NCI-H1092 treated with DMSO at 0.1 percent for 48 hours (cell line): Measurements from ENCODE around the gene DLG3.

Source experiments
- DNase-seq: peaks from one replicate; lab custom pipeline; 2025; lab: John Stamatoyannopoulos, UW

DLG3 gene

DNA sequence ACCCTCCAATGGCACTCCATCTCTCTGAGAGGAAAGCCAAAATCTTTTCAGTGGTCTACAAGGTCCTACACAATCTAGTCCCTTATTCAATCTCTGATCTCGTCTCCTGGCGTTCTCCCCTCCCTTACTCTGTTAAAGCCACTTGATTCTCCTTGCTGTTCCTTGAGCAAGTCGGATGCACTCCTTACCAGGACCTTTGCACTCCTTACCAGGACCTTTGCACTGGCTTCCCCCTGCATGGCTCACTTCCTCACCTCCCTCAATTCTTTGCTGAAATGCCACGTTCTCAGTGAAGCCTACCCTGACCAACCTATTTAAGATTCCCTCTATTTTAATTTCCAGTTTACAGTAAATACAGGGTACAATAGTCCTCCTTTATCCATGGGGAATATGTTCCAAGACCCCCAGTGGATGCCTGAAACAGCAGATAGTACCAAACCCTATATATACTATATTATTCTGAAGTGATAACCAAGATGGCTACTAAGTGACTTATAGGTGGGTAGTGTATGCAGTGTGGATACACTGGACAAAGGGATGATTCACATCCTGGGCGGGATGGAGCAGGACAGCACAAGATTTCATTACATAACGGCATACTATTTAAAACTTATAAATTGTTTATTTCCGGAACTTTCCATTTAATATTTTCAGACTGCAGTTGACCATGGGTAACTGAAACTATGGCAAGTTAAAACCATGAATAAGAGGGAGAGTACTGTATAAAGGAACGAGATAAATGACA is 6.5 kb upstream of the DLG3 start:
- DNase-seq, result no peak

DNA sequence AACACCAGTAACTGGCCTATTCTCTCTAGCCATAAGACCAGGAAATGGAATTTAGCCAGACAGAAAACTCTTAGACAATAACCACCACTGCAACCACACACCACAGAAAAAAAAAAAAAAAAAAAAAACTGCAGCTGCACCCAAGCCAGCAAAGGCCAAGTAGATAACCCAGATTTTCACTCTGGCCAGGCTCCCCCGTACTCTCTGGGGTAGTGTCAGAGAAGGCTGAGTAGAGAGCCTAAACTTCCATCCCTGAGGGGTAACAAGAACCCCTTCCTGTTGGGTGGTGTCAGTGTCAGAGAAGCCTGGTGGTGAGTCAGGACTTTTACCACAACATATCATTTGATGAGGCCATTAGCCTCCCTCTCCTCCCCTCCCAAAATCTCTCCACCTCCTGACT is 5.6 kb upstream of the DLG3 start:
- no peak for DNase-seq

DNA sequence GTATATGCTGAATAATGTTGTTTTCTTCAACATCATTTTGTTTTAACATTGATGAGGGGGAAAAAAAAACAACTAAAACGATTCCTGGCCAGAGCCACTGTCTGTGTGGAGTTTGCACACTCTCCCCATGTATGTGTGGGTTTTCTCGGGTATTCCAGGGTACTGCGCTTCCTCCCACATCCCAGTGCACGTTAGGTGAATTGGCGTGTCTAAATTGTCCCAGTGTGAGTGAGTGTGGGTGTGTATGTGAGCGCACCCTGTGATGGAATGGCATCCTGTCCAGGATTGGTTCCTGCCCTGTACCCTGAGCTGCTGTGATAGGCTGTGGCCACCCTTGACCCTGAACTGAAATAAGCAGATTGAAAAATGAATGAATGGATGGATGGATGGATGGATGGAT is 2.4 kb upstream of the DLG3 start:
- no peak for DNase-seq

DNA sequence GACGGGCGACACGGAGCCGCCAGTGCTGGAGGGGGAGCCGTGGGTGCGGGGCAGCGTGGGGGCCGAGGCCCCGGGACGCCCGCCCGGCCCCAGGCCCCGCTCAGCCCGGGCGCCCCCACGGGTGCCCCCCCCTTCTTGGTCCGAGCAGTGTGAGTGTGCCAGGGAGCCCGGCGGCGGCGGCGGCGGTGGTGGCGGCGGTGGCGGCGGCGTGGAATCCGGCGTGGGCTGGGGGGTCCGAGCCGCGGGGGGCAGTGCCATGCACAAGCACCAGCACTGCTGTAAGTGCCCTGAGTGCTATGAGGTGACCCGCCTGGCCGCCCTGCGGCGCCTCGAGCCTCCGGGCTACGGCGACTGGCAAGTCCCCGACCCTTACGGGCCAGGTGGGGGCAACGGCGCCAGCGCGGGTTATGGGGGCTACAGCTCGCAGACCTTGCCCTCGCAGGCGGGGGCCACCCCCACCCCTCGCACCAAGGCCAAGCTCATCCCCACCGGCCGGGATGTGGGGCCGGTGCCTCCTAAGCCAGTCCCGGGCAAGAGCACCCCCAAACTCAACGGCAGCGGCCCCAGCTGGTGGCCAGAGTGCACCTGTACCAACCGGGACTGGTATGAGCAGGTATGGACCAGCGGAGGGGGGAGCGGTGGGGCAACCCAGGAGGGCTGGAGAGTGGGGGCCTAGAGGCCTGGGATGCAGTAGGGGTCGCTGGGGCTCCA is 466 bp downstream of the DLG3 start:
- no peak for DNase-seq

DNA sequence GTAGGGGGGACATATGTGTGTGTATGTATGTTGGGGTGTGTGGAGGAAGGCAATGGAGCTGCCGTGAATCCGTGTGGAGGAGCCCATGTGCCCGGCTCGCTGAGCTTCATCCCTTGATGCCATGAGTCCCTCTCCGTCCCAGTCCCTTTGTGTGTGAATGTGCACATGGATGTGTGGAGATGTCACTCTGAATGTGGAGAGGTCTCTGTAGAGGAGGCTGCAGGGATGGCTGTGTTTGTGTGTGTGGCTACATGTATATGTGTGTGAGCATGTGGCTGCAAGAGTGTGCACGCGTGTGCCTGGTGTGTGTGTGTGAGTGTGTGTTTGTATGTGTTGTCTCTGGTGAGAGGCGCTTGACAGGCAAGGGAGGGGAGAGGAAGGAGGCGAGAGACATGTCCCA is 1.3 kb downstream of the DLG3 start:
- no peak for DNase-seq

DNA sequence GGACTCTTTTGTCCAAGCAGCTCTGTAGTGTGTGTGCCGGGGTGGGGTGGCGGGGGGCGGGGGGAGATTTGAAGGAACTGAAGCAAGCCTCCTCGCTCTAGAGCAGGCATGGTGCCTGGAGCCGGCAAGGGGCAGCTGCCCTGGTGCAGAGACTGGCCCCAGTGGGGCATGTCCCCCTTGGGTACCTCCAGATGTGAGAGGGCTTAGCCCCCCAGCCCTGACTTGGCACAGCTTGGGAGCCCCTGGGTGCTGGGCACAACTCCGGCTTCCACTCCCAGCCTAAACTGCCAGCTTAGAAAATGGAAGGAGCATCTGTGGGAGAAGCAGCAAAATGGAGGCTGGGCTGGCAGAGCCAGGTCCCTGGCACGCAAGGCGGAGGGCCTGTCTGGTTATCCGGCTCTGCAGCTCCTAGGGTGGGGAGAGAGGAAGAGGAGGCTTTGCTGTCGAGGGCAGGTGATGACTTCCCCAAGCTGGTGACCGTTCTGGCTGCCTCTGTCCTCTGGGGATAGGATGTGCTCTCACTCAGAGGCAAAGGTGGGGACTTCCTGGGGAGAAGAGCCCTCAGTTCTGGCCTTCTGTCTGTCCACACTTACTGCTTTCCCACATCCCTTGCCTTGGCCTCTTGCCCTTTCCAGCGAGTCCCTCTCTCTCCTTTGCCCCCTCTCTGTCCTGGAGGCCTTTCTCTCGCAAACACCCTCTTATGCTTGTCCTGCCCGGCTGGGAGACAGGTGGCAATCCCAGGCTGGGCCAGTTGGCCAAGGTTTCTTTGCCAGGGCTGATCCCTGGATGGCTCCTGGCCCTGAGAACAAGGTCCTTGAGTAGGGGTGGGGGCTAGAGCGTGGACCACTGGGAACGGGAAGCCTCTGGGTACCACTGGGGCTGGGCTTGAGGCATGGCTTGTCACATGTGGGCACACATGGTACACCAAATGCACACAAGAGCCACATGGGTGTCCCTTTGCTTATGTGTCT is 2.0 kb downstream of the DLG3 start:
- no peak for DNase-seq

DNA sequence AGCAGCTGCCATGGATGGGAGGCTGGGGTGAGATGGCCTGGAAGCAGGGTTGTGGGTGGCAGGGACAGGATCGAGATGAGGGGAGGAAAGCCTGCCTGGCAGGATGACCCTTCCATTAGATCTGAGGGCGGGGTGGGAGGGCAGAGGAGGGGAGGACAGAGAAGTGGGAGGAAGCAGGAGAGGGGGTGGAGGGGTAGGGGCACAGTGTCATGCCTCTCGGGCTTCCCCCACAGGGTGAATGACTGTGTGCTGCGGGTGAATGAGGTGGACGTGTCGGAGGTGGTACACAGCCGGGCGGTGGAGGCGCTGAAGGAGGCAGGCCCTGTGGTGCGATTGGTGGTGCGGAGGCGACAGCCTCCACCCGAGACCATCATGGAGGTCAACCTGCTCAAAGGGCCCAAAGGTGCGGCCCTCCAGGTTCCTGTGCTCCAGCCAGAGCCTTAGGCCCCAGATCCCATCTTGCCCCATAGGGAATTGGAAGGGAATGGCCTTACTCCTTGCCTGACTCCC is 4.9 kb downstream of the DLG3 start:
- DNase-seq, result no peak

DNA sequence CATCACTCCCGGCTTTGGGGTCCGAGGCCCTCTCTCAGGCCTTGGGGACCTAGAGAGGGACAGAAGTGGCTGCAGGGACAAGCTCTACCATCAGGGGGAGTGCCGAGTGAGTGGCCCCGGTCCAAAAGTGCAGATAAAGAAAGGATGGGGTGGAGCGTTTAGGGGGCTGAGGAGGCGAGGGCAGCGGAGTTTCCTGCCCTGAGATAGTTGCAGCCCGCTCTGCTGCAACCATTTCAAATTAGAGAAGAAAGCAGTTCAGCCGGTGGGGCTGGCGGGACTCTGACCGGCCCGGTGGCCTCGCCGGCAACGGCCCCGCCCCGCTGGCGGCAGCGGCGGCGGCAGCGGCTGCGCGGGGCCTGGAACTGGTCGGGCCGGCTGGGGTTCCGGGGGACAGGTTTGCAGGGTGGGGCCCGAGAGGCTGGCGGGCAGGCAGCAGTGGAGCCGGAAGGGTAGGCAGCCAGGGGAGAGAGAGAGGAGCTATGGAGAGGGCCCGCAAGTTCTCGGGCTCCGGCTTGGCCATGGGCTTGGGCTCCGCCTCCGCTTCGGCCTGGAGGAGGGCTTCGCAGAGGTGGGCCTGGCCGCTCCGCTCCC is 7.6 kb downstream of the DLG3 start:
- peak; percentile 68 for DNase-seq

DNA sequence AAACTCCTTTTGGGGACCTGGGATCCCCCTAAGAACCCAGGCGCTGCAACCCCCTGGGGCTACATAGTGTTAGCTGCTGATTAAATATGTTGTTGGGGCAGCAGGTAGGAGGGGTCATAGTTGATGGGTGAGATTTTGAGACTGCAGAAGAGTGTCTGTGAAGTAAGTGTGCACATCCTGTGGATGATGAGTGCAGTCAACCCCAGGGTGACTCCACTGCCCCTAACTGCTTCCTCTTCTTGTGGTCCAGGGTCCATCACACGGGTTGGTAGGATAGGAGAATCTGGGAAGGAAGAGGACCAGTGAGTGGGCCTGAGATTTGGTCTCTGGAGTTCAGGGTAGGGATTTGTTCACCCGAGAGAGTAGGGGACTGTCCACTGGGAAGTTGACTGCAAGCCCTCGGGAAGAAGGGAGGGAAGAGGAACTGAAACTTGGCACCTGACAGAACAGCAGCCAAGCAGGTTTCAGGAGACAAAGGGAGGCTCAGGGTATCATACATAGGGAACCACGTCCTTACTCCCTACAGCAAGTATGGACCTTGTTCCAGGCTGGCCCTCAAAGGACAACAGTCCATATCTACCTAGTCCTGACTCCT is 8.5 kb downstream of the DLG3 start:
- DNase-seq, result no peak

DNA sequence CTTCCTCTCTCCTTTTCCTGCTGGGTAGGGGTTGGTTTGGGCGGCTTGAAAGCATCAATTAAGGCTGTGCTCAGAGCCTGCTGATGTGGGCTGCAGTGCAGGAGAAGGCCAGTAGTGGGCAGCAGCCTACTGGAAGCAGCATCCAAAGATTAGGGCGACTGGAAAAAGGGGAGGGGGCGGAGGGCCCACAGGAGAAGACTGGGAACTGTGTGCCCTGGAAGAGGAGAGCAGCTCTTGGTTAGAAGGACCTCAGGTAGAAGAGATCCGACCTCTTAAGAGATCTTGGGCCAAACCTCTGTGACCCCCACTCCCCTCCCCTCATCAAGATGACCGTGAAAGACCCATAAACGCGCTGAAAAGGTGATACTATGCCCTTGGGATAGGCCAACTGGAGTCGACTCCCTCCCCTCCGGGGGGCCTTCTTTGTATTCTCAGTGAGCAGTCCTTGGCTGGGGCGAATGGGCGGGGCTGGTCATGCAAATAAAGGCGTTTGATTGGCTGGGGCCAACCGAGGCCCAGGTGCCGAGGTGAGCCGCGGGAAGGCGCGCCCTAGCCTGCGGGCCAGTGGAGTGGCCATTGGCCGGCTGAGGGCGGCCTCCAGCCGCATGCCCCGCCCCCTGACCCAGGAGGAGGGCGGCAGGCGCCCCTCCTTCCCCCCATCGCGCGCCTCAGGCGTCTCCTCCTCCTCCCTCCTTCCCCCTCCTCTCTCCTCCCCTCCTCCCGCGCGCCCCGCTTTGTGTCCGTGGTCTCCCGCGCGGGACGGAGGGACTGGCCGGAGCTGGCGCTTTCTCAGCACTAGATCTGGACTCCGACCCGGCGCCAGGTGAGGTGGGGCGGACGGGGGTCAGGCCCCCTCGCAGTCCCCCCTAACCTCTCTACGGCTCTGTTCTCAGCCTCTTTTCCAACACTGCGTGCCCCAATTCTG is 10.1 kb downstream of the DLG3 start:
- peak; percentile 93 for DNase-seq

DNA sequence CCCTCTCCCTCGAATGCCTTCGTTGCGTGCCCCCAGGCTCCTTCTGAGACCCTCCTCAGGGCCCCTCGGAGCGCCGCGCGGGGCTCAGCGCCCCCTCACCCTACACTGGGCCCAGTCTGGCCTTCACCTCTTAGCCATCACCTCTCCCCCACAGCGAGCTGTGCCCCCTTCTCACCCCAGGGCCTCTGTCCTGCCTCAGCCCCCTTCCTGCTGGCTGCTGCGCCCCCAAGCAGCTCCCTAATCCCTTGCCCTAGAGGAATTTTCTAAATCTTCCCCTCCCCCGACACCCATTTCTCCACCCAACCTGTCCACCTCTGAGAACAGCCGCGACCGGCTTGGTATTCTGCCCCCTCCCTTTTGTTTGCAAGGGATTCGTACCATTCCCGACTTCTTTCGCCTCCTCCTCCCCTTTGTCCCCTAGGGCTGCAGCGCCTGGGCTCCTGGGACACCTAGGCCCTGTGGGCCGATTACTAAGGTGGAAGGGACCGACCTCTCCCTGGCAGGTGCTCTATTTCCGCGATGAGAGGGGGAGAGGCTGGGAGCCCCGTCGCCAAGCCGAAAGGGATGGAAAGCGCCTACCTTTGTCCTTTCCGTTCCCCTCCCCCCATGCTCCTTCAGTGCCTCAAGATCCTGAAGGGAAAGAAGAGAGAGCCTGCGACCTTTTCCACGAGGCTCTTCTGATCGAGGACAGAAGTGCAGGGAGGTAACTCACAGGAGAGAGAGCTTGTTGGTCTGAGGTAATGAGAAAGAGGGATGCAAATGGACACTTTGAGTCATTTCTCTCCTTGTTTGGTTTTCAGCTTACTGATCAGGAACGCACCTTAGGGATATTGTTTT is 10.9 kb downstream of the DLG3 start:
- DNase-seq, result peak; percentile 15

DNA sequence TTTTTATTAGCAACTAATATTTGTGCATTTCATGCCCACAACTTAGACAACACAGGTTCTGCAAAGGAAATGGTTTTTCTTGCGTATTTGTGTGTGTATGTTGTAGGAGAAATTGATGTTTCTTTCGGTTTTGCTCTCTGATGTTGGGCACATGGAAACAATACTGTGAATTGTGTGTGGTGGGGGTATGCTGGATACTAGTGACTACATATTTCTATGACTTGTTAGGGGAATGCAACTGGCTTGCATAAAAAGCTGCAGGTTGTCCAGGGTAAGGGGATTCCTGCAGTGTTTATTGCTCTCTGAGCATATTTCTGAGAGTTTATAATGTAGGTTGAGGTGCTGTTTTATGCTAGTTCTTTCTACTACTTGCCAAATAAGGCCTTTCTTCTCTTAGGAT is 11.6 kb downstream of the DLG3 start:
- DNase-seq, result no peak

DNA sequence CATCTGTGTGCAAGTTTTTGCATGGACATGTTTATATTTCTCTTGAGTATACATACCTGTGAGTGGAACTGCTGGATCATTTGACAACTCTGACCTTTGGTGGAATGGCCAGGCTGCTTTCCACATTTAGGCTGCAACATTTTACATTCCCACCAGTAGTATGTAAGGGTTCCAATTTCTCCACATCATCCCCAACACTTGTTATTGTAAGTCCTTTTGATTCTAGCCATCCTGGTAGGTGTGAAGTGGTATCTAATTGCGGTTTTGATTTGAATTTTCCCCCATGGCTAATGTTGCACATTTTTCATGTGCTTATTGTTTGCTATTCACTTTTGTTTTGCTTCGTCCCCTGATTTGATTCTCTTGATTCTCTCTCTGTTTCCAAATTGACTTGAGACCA is 16.4 kb downstream of the DLG3 start:
- no peak for DNase-seq

DNA sequence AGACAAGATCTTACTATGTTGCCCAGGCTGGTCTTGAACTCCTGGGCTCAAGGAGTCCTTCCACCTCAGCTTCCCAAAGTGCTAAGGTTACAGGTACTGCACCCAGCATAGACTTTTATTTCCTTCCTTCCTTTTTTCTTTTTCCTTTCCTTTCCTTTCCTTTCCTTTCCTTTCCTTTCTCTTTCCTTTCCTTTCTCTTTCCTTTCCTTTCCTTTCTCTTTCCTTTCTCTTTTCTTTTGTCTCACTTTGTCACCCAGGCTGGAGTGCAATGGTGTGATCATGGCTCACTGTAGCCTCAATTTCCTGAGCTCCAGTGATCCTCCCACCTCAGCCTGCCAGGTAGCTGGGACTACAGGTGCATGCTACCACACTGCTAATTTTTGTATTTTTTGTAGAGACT is 19.4 kb downstream of the DLG3 start:
- DNase-seq, result no peak

DNA sequence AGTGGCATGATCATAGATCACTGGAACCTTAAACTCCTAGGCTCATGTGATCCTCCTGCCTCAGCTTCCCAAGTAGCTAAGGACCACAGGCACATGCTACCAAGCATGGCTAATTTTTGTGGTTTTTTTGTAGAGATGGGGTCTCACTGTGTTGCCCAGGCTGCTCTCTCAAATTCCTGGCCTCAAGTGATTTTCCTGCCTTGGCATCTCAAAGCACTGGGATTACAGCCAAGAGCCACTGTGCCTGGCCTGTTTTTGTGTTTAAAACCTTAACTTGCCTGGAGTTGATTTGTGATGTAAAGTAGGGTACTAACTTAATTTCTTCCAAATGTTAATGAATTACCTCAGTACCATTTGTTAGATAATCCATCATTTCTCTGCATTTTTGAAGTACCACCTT is 22.3 kb downstream of the DLG3 start:
- DNase-seq, result no peak

DNA sequence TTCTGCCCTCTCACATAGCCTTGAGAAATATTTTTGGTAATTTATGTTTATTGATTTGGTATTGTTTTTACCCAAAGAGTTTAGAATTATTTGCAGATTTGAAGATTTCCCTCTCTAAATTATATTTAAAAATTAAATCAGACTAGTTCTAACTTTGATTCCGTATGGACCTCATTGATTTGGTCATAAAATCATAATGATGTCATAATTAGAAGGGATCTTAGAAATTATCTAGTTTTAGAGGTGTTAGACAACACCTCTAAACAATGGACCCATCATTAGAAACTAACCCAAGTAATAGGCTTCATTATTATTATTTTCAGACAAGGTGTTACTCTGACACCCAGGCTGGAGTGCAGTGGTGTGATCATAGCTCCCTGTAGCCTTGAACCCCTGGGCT is 24.1 kb downstream of the DLG3 start:
- DNase-seq, result no peak

DNA sequence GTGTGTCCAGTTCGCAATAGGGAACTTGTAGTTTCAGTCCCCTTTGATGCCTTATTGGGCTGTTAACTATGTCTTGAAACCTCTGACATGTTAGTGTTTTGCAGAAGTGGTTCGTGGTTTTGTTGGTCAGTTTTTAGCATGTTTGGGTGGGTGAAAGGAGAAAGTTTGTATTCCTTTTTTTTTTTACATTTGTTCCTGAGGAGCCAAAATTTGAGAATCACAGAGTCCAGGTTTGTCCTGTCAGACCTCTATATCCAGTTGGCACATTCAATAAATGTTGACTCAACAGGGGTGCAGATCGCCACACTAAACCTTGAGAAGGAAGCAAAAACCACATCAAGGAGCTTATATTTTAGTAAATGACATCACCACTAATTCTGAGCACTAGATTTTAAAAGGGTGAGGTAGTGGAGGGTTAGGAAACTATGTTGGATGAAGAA is 26.2 kb downstream of the DLG3 start:
- DNase-seq, result no peak

DNA sequence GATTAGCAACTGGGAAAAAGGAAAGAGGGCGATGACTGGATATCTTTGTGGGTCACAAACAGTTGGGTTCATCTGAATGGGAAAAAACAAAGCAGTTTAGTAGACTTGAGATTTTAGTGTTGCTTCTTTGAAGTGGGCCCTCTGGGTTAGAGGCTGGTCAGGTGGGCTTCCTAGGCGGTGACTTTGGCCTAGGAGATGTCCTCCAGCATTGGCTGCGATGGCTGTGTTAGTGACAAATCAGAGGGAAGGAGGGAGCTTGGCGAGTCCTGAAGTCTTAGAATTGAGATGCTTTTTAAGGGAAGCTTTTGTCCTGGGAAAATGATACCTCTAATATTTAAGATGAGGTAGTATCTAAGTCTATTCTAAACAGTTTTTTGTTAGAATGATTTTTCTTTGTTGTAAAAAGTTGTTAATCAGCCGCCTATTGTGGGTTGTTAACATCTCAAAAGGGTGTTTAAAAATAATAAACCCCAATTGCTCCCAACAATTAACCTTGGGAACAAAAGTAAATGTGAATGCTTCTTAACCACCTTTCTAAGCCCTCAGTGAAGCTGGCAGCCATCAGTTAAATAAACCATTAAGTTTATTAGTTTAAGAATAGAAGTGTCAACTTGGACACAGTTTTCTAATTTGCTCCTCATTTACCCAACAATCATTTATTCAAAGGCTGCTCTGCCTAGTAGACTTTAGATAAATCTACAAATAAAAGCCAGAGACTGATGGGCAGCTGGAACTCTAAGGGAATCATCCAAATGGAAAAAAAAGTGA is 31.7 kb downstream of the DLG3 start:
- DNase-seq, result no peak
